HCT116 (cell line): ENCODE results near the gene RBM19. TPM values are rescaled to one million over a fixed set of nuclear protein-coding genes. Genes with fewer than 3 reads are reported as not detected.

Experiments used
- ATAC-seq: fragments of 200-7000 bp; cut with Tn5 transposase; 2 replicates; pipeline ENCODE4 v1.9.1; 2020; ENCODE audit warnings: mild to moderate bottlenecking, moderate library complexity
- BruUV-seq: library from RNA; stranded (reverse); fragments of 400-500 nt; replicated peaks from 2 replicates; lab custom pipeline; 2021; lab: Mats Ljungman, UMichigan
- CTCF ChIA-PET: fragments of 300-600 bp; sonication (Branson Sonifier 250); formaldehyde crosslinking; loops from one replicate; lab custom pipeline; 2021; ENCODE audit warnings: antibody characterized with exemption; lab: Charles Lee
- POLR2A ChIA-PET: fragments of 300-600, 350-600 bp; sonication (Branson Sonifier 250); formaldehyde crosslinking; loops from one replicate; lab custom pipeline; 2021; ENCODE audit warnings: antibody characterized with exemption; lab: Charles Lee
- RAD21 ChIA-PET, 2 experiments: fragments of 300-600 bp; sonication (Branson Sonifier 250); formaldehyde crosslinking; loops; one replicate each; lab custom pipeline; 2023; ENCODE audit warnings: low total read pairs in 2 of 2; ENCODE audit not compliant: uncharacterized antibody in 2 of 2, unreplicated experiment in 2 of 2, low non-redundant PET in 1 of 2; lab: Charles Lee
- DNase-seq: peaks from one replicate; pipeline ENCODE4 v3.0.0-alpha.2; 2010; ENCODE audit warnings: low read depth, low spot score
- H2AFZ ChIP-seq: fragments of 200-600 bp; shearing (Covaris generic), sonication (generic); 2 replicates; pipeline ENCODE4 v1.6.1; 2017; ENCODE audit warnings: low read depth, mixed run types, mixed read lengths, antibody characterized with exemption, low read length; ENCODE audit not compliant: poor library complexity, severe bottlenecking
- H3K27ac ChIP-seq: 2 replicates; pipeline ENCODE4 v1.5.1; 2012; ENCODE audit warnings: low read depth, low read length
- H3K27me3 ChIP-seq: fragments of 200-600 bp; sonication (generic); 2 replicates; pipeline ENCODE4 v1.6.1; 2016; ENCODE audit warnings: mixed run types, low read length, mixed read lengths; ENCODE audit not compliant: insufficient read depth
- H3K36me3 ChIP-seq, 2 experiments: fragments of 200-500 bp in 1 of 2; fragments of 200-600 bp in 1 of 2; sonication (Bioruptor generic) in 1 of 2; sonication (generic) in 1 of 2; 2 replicates each; pipeline versions ENCODE4 v1.5.1 to v1.6.1; 2014 to 2016; ENCODE audit warnings: low read length in 2 of 2, inconsistent platforms in 1 of 2, mixed read lengths in 1 of 2, mixed run types in 1 of 2; ENCODE audit not compliant: insufficient read depth in 2 of 2, control insufficient read depth in 1 of 2
- H3K4me1 ChIP-seq, 2 experiments: fragments of 200-600 bp in 1 of 2; sonication (generic) in 1 of 2; 2 replicates each; pipeline versions ENCODE4 v1.5.1 to v1.6.1; 2012 to 2017; ENCODE audit warnings: low read length in 2 of 2, inconsistent platforms in 1 of 2, mild to moderate bottlenecking in 1 of 2, mixed read lengths in 1 of 2, mixed run types in 1 of 2, moderate library complexity in 1 of 2; ENCODE audit not compliant: insufficient read depth in 2 of 2, control insufficient read depth in 1 of 2
- H3K4me2 ChIP-seq: fragments of 200-600 bp; sonication (generic); 2 replicates; pipeline ENCODE4 v1.6.1; 2017; ENCODE audit warnings: mixed run types, low read length, mixed read lengths
- H3K4me3 ChIP-seq, 2 experiments: fragments of 200-600 bp in 1 of 2; sonication (generic) in 1 of 2; replicated peaks in 1 of 2; 2 replicates each; pipeline ENCODE4 v1.5.1; 2011 to 2016; ENCODE audit warnings: low read length in 2 of 2, control low read depth in 1 of 2, low read depth in 1 of 2, mild to moderate bottlenecking in 1 of 2, mixed read lengths in 1 of 2, mixed run types in 1 of 2
- H3K79me2 ChIP-seq: fragments of 200-600 bp; sonication (generic); 2 replicates; pipeline ENCODE4 v1.6.1; 2017; ENCODE audit warnings: mild to moderate bottlenecking, mixed run types, low read length, moderate library complexity, mixed read lengths; ENCODE audit not compliant: insufficient read depth
- H3K9ac ChIP-seq: fragments of 200-600 bp; sonication (generic); 2 replicates; pipeline ENCODE4 v1.6.1; 2016; ENCODE audit warnings: low read length, mixed read lengths
- H3K9me2 ChIP-seq: fragments of 200-600 bp; sonication (generic), shearing (Covaris generic); 2 replicates; pipeline ENCODE4 v1.6.1; 2017; ENCODE audit warnings: mixed run types, mild to moderate bottlenecking, moderate library complexity; ENCODE audit not compliant: insufficient read depth
- H3K9me3 ChIP-seq, 2 experiments: fragments of 200-500 bp in 1 of 2; fragments of 200-600 bp in 1 of 2; sonication (Bioruptor generic) in 1 of 2; sonication (generic) in 1 of 2; 2 replicates each; pipeline ENCODE4 v1.6.1; 2014 to 2017; ENCODE audit warnings: low read length in 2 of 2, mixed read lengths in 2 of 2, inconsistent platforms in 1 of 2, low read depth in 1 of 2, mild to moderate bottlenecking in 1 of 2, mixed run types in 1 of 2, moderate library complexity in 1 of 2; ENCODE audit not compliant: control insufficient read depth in 1 of 2, insufficient read depth in 1 of 2
- H4K20me1 ChIP-seq: fragments of 200-600 bp; sonication (generic), shearing (Covaris generic); 2 replicates; pipeline ENCODE4 v1.6.1; 2017; ENCODE audit warnings: mixed run types, mild to moderate bottlenecking, moderate library complexity; ENCODE audit not compliant: insufficient read depth
- ATF3 ChIP-seq: IDR thresholded peaks from 2 replicates; pipeline ENCODE4 v1.6.1; 2012
- CBX3 ChIP-seq: IDR thresholded peaks from 2 replicates; pipeline ENCODE4 v1.6.1; 2012; ENCODE audit warnings: low read depth
- CTCF ChIP-seq, 3 experiments: fragments of 200-600 bp in 1 of 3; sonication (generic) in 1 of 3; IDR thresholded peaks in 2 of 3; conservative IDR thresholded peaks in 1 of 3; 2 replicates each; pipeline ENCODE4 v1.5.1; 2012 to 2017; ENCODE audit warnings: low read depth in 2 of 3, low read length in 2 of 3, antibody characterized with exemption in 1 of 3, borderline replicate concordance in 1 of 3, control low read depth in 1 of 3, mild to moderate bottlenecking in 1 of 3, mixed read lengths in 1 of 3, mixed run types in 1 of 3, moderate library complexity in 1 of 3; ENCODE audit not compliant: insufficient read depth in 1 of 3
- ELF1 ChIP-seq: IDR thresholded peaks from 2 replicates; pipeline ENCODE4 v1.6.1; 2012; ENCODE audit warnings: low read depth, borderline replicate concordance
- EZH2 ChIP-seq: fragments of 200-600 bp; sonication (generic); IDR thresholded peaks from 2 replicates; pipeline ENCODE4 v1.6.1; 2017; ENCODE audit warnings: antibody characterized with exemption, mixed run types
- EZH2phosphoT487 ChIP-seq: fragments of 200-600 bp; IDR thresholded peaks from 2 replicates; pipeline ENCODE4 v1.6.1; 2018; ENCODE audit warnings: antibody characterized with exemption, borderline replicate concordance
- JUND ChIP-seq: IDR thresholded peaks from 2 replicates; pipeline ENCODE4 v1.6.1; 2012
- MAX ChIP-seq: IDR thresholded peaks from 2 replicates; pipeline ENCODE4 v1.6.1; 2012
- POLR2A ChIP-seq: IDR thresholded peaks from 2 replicates; pipeline ENCODE4 v1.7.0; 2011; ENCODE audit warnings: borderline replicate concordance; ENCODE audit not compliant: insufficient read depth, insufficient read length; ENCODE audit errors: extremely low read depth
- RAD21 ChIP-seq: IDR thresholded peaks from 2 replicates; pipeline ENCODE4 v1.6.1; 2012; ENCODE audit warnings: low read depth, mild to moderate bottlenecking
- TCF7L2 ChIP-seq: IDR thresholded peaks from 2 replicates; pipeline ENCODE4 v1.7.0; 2011; ENCODE audit warnings: borderline replicate concordance, inconsistent platforms; ENCODE audit not compliant: insufficient read depth, insufficient read length; ENCODE audit errors: extremely low read depth
- YY1 ChIP-seq: IDR thresholded peaks from 2 replicates; pipeline ENCODE4 v1.6.1; 2011; ENCODE audit warnings: low read length, low read depth, moderate library complexity, mild to moderate bottlenecking; ENCODE audit not compliant: insufficient replicate concordance; ENCODE audit errors: extremely low read depth
- ZBTB33 ChIP-seq: IDR thresholded peaks from 2 replicates; pipeline ENCODE4 v1.6.1; 2011; ENCODE audit warnings: mild to moderate bottlenecking, low read length, moderate library complexity; ENCODE audit not compliant: insufficient replicate concordance; ENCODE audit errors: extremely low read depth
- ZFX ChIP-seq: fragments of 450-650 bp; IDR thresholded peaks from 2 replicates; pipeline ENCODE4 v1.6.1; 2017
- ZNF274 ChIP-seq: fragments of 200-500 bp; sonication (Bioruptor generic); IDR thresholded peaks from 2 replicates; pipeline ENCODE4 v1.6.1; 2014; ENCODE audit warnings: mild to moderate bottlenecking, low read depth, low read length, inconsistent platforms
- intact Hi-C: fragments of 100-400 bp; cut with micrococcal nuclease; formaldehyde crosslinking; loops from 2 replicates; pipeline ENCODE4 v1.10.0; 2022
- total RNA-seq: library from RNA; stranded (reverse); gene quantifications from one replicate; pipeline ENCODE4 v1.2.1, GENCODE V29; 2021; ENCODE audit not compliant: unreplicated experiment

Gene RBM19
- total RNA-seq, 1 experiment from 2014 or later = 30.7 TPM

- no TSS peak for BruUV-seq
- CTCF ChIA-PET = no interaction called here
- POLR2A ChIA-PET = no interaction called here
- no peak for TF ChIP-seq RAD21
- no peak for TF ChIP-seq EZH2
- no peak for TF ChIP-seq JUND
- TF ChIP-seq TCF7L2 = no peak
- no peak for TF ChIP-seq CTCF (IDR thresholded peaks at IDR 0.05 in 2 of 3, conservative IDR thresholded peaks at IDR 0.05 in 1 of 3; ENCODE audit: borderline replicate concordance in 1 of 3, insufficient read depth in 1 of 3, low read depth in 2 of 3, low read length in 2 of 3)
- no peak for TF ChIP-seq ZNF274
- TF ChIP-seq ZFX = no peak
- TF ChIP-seq ATF3 = no peak
- no peak for TF ChIP-seq CBX3
- TF ChIP-seq ELF1 = no peak
- TF ChIP-seq POLR2A = no peak
- no peak for TF ChIP-seq YY1
- TF ChIP-seq MAX = no peak
- no peak for TF ChIP-seq EZH2phosphoT487
- no peak for TF ChIP-seq ZBTB33
- no peak overlapping the region for H3K4me2 ChIP-seq
- no peaks in the 10 kb centered on the region for H3K4me1 ChIP-seq
- no peak overlapping the region for H2AFZ ChIP-seq
- H3K4me3 ChIP-seq = no peak overlapping the region
- H3K9ac ChIP-seq = no peak overlapping the region
- peaks cover 75% of the 10 kb centered on the region for H3K27me3 ChIP-seq
- no peaks in the 10 kb centered on the region for H3K9me2 ChIP-seq
- no peaks in the 10 kb centered on the region for H3K9me3 ChIP-seq
- no peaks in the 10 kb centered on the region for H3K36me3 ChIP-seq
- RAD21 ChIA-PET = no interaction called here
- DNase-seq = no peak
- no peaks in the 10 kb centered on the region for H4K20me1 ChIP-seq
- H3K27ac ChIP-seq = no peak overlapping the region
- ATAC-seq = no peak
- no peaks in the 10 kb centered on the region for H3K79me2 ChIP-seq
- intact Hi-C loops = no loop called here
Measured at GRCh38 chr12:114001511-114002340, 35.6 kb upstream of the RBM19 start.
